Mucosa of rectum (tissue), 2 donors: ENCODE measurements around the gene ILRUN.
"Not testable (repeated sequence)": the region's sequence is repeated elsewhere in the genome, so short reads cannot be mapped to it uniquely, and the experiment has no call there.

Experiments used
- H3K27ac ChIP-seq, 2 donors: one replicate each; pipeline ENCODE4 v1.7.0; 2013; ENCODE audit warnings: inconsistent platforms in 2 of 2, low read depth in 2 of 2, low read length in 2 of 2
- H3K27me3 ChIP-seq, 2 donors: one replicate each; pipeline ENCODE4 v1.7.0; 2013; ENCODE audit warnings: low read length in 2 of 2; ENCODE audit not compliant: control insufficient read depth in 2 of 2, insufficient read depth in 2 of 2
- H3K36me3 ChIP-seq, 2 donors: one replicate each; pipeline ENCODE4 v1.7.0; 2013; ENCODE audit warnings: low read length in 2 of 2; ENCODE audit not compliant: control insufficient read depth in 2 of 2, insufficient read depth in 2 of 2
- H3K4me1 ChIP-seq, 2 donors: one replicate each; pipeline ENCODE4 v1.7.0; 2013; ENCODE audit warnings: low read length in 2 of 2, mild to moderate bottlenecking in 1 of 2; ENCODE audit not compliant: control insufficient read depth in 2 of 2, insufficient read depth in 2 of 2
- H3K4me3 ChIP-seq, 2 donors: one replicate each; pipeline ENCODE4 v1.7.0; 2013; ENCODE audit warnings: low read length in 2 of 2
- H3K9ac ChIP-seq, 2 donors: one replicate each; pipeline ENCODE4 v1.7.0; 2013; ENCODE audit warnings: low read length in 2 of 2, low read depth in 1 of 2, mild to moderate bottlenecking in 1 of 2
- H3K9me3 ChIP-seq, 2 donors: one replicate each; pipeline ENCODE4 v1.7.0; 2013; ENCODE audit warnings: low read length in 2 of 2; ENCODE audit not compliant: control insufficient read depth in 2 of 2
- donor health status: healthy.
- donor health status: Normal muscosa, but diverticular disease.

Gene ILRUN

DNA sequence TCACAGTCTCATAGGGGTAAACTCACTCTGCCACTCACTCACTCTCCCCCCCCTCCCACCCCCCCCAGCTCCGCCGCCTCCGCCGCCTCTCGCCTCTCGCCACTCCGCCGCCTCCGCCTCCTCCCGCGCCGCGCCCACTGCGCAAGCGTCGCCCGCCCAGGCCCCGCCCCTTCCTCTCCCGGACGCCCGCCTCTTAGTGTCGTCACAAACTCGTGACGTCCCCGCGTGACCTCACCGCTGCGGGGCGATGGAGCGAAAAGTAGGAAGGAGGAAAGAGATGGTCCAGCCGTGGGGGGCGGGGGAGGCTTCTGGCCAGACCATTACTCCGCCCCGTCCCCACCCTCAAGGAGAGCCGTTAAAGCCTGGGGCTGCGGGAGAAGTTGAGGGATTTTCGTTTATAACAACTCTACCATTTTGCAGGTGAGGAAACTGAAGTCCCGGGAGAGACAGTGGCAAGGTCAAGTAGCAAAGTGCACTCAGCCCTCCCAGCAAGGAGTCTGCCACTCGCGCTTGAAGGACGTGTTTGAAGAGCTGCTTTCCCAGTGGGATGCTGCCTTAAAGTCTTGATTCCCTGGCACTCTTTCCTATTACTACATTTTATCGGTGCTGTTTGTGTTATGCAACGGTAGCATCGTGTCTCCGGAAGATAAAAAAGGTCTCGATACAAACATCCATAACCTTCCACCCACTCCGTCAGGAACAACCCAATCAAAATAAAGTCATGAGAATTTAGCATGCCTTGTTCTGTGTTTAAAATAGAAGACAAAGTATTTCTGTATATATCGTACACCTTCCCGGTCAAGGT lies at the start of gene ILRUN:
Gene ILRUN, minus strand, starts transcription at position 29 of the 805 bp plus-strand sequence. CDS start 164 bp downstream, outside the sequence.
- Histone ChIP-seq H3K4me1 (peaks cover 3 to 10% of the 10 kb centered on the region in 2 donors), H3K36me3 (no peaks in the 10 kb centered on the region), H3K27me3 (no peaks in the 10 kb centered on the region)

GRCh38 chr6:34745277-34746103 lies 48.9 kb upstream of the ILRUN start:
- no peaks in the 10 kb centered on the region for H3K9me3 ChIP-seq
- peaks cover 12 to 18% of the 10 kb centered on the region in 2 donors for H3K4me1 ChIP-seq
- H3K9ac ChIP-seq: peak overlapping the region in 1 of 2 donors; percentile 17
- no peaks in the 10 kb centered on the region for H3K27me3 ChIP-seq
- H3K36me3 ChIP-seq: no peaks in the 10 kb centered on the region
- peak overlapping the region; percentile 72 to 82 for H3K27ac ChIP-seq
- peak overlapping the region in 1 of 2 donors; percentile 35 for H3K4me3 ChIP-seq

More for the DNA sequence above, at the start of gene ILRUN:
- peak within 1 kb of the TSS; percentile 83 to 91 for H3K27ac ChIP-seq
- peak within 1 kb of the TSS; percentile 90 to 95 for H3K9ac ChIP-seq
- H3K9me3 ChIP-seq: no peaks in the 10 kb centered on the region
- H3K4me3 ChIP-seq: peak within 1 kb of the TSS; percentile 89 to 95

DNA sequence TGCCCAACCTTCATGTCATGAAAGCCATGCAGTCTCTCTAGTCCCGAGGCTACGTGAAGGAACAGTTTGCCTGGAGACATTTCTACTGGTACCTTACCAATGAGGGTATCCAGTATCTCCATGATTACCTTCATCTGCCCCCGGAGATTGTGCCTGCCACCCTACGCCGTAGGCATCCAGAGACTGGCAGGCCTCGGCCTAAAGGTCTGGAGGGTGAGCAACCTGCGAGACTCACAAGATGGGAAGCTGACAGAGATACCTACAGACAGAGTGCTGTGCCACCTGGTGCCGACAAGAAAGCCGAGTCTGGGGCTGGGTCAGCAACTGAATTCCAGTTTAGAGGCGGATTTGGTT lies 47.7 kb upstream of the ILRUN start:
- not testable (repeated sequence) for H3K27ac ChIP-seq, H3K36me3 ChIP-seq

DNA sequence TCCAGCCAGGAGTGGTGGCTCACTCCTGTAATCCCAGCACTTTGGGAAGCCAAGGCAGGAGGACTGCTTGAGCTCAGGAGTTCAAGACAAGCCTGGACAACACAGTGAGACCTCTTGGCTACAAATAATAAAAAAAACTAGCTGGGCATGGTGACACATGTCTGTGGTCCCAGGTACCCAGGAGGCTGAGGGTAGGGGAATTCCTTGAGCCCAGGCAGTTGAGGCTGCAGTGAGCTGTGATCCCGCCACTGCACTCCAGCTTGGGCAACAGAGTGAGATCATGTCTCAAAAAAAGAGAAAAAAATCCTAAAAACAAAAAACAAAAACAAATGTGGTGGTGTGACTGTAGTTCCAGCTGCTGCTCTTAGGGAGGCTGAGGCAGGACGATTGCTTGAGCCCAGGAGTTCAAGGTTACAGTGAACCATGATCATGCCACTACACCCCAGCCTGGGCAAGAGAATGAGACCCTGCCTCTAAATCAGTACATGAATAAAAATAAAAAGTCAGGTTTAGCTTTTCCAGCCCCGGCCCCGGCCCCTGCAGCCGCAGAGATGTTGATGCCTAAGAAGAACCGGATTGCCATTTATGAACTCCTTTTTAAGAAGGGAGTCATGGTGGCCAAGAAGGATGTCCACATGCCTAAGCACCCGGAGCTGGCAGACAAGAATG lies 47.2 kb upstream of the ILRUN start:
- Histone ChIP-seq H3K36me3 (no peaks in the 10 kb centered on the region), H3K4me3 (no peak overlapping the region), H3K27ac (no peak overlapping the region), H3K9ac (no peak overlapping the region), H3K9me3 (no peaks in the 10 kb centered on the region), H3K4me1 (peaks cover 12 to 18% of the 10 kb centered on the region in 2 donors), H3K27me3 (no peaks in the 10 kb centered on the region)

More for the DNA sequence above, 47.7 kb upstream of the ILRUN start:
- not testable (repeated sequence) for H3K27me3 ChIP-seq, H3K9ac ChIP-seq, H3K9me3 ChIP-seq, H3K4me3 ChIP-seq
- H3K4me1 ChIP-seq: peaks cover 12 to 18% of the 10 kb centered on the region in 2 donors

DNA sequence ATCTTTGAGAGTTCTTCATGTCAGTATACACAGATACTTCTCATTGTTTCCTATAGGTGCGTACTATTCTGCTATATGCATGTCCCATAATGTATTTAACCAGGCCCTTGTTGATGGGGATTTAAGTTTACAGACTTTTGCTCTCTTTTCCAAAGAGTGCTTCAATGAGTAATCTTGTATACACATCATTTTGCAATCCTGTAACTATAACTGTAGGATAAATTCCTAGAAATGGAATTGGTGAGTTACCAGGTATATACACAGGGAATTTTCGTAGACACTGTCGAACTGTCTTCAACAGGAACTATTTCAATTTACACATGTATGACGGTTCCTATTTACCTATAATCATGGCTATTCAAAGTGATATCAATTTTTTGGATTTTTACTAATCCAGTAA lies 45.5 kb upstream of the ILRUN start:
- H3K9me3 ChIP-seq: no peaks in the 10 kb centered on the region
- H3K36me3 ChIP-seq: no peaks in the 10 kb centered on the region
- H3K4me3 ChIP-seq: no peak overlapping the region
- no peak overlapping the region for H3K27ac ChIP-seq
- H3K9ac ChIP-seq: no peak overlapping the region
- peaks cover 12 to 18% of the 10 kb centered on the region in 2 donors for H3K4me1 ChIP-seq
- no peaks in the 10 kb centered on the region for H3K27me3 ChIP-seq

- no peak overlapping the region for H3K9ac ChIP-seq
- no peaks in the 10 kb centered on the region for H3K36me3 ChIP-seq
- no peaks in the 10 kb centered on the region for H3K9me3 ChIP-seq
- no peaks in the 10 kb centered on the region for H3K4me1 ChIP-seq
- H3K27me3 ChIP-seq: no peaks in the 10 kb centered on the region
- no peak overlapping the region for H3K4me3 ChIP-seq
- no peak overlapping the region for H3K27ac ChIP-seq
Observed at GRCh38 chr6:34736823-34737222, 40.3 kb upstream of the ILRUN start.

GRCh38 chr6:34731393-34732060 lies 35.0 kb upstream of the ILRUN start:
- no peak overlapping the region for H3K27ac ChIP-seq
- no peaks in the 10 kb centered on the region for H3K4me1 ChIP-seq
- no peaks in the 10 kb centered on the region for H3K9me3 ChIP-seq
- H3K36me3 ChIP-seq: no peaks in the 10 kb centered on the region
- H3K27me3 ChIP-seq: no peaks in the 10 kb centered on the region
- no peak overlapping the region for H3K9ac ChIP-seq
- no peak overlapping the region for H3K4me3 ChIP-seq

GRCh38 chr6:34729631-34730470 lies 33.3 kb upstream of the ILRUN start:
- Histone ChIP-seq H3K27me3 (no peaks in the 10 kb centered on the region), H3K4me3 (no peak overlapping the region), H3K9me3 (no peaks in the 10 kb centered on the region), H3K9ac (no peak overlapping the region), H3K27ac (no peak overlapping the region), H3K4me1 (no peaks in the 10 kb centered on the region), H3K36me3 (no peaks in the 10 kb centered on the region)

DNA sequence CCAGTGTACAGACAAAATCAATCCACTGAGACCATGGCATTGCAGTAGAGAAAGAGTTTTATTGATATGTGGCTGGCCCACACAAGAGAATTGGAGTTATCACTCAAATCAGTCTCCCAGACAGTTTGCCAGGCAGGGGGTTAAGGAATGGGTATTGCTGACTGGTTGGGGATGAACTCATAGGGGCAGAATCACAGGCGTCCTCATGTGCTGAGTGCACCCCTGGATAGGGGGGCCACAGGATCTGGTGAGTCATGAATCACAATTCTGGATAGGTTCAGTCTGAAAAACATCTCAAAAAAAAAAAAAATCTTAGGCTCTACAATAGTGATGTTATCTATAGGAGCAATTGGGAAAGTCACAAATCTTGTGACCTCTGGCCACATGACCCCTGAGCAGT lies 29.5 kb upstream of the ILRUN start:
- no peaks in the 10 kb centered on the region for H3K9me3 ChIP-seq
- H3K9ac ChIP-seq: no peak overlapping the region
- no peaks in the 10 kb centered on the region for H3K4me1 ChIP-seq
- H3K27me3 ChIP-seq: no peaks in the 10 kb centered on the region
- no peak overlapping the region for H3K27ac ChIP-seq
- H3K36me3 ChIP-seq: no peaks in the 10 kb centered on the region
- H3K4me3 ChIP-seq: no peak overlapping the region
